Smooth muscle cell (in vitro differentiated cells): ENCODE measurements around the gene ERN1. TPM values are rescaled to one million over a fixed set of nuclear protein-coding genes. Genes with fewer than 3 reads are reported as not detected.

Source experiments
- DNase-seq: peaks from one replicate; lab custom pipeline; 2025; ENCODE audit not compliant: unreplicated experiment; lab: John Stamatoyannopoulos, UW
- H2AFZ ChIP-seq: fragments of 200-600 bp; sonication (generic); 2 replicates; pipeline ENCODE4 v1.6.0; 2016; ENCODE audit warnings: antibody characterized with exemption, low read depth, mild to moderate bottlenecking
- H3F3A ChIP-seq: fragments of 200-600 bp; sonication (generic); 2 replicates; pipeline ENCODE4 v1.6.0; 2017; ENCODE audit warnings: antibody characterized with exemption, low read depth
- H3K27ac ChIP-seq: fragments of 200-600 bp; sonication (generic); 2 replicates; pipeline ENCODE4 v1.5.1; 2016; ENCODE audit warnings: low read depth, mild to moderate bottlenecking
- H3K27me3 ChIP-seq: fragments of 200-600 bp; sonication (generic); 2 replicates; pipeline ENCODE4 v1.6.1; 2016; ENCODE audit warnings: low read depth, mild to moderate bottlenecking
- H3K36me3 ChIP-seq: fragments of 200-600 bp; sonication (generic); 2 replicates; pipeline ENCODE4 v1.5.1; 2016; ENCODE audit warnings: low read depth
- H3K4me1 ChIP-seq: fragments of 200-600 bp; sonication (generic); 2 replicates; pipeline ENCODE4 v1.5.1; 2016; ENCODE audit warnings: low read depth
- H3K4me2 ChIP-seq: fragments of 200-600 bp; sonication (generic); 2 replicates; pipeline ENCODE4 v1.6.0; 2016; ENCODE audit warnings: mild to moderate bottlenecking
- H3K4me3 ChIP-seq: fragments of 200-600 bp; sonication (generic); 2 replicates; pipeline ENCODE4 v1.5.1; 2016; ENCODE audit warnings: mild to moderate bottlenecking
- H3K79me2 ChIP-seq: fragments of 200-600 bp; sonication (generic); 2 replicates; pipeline ENCODE4 v1.6.0; 2016; ENCODE audit warnings: low read depth, mild to moderate bottlenecking
- H3K9ac ChIP-seq: fragments of 200-600 bp; sonication (generic); 2 replicates; pipeline ENCODE4 v1.6.0; 2016; ENCODE audit warnings: low read depth
- H3K9me3 ChIP-seq: fragments of 200-600 bp; sonication (generic); replicated peaks from 2 replicates; pipeline ENCODE4 v1.5.1; 2016; ENCODE audit warnings: low read depth
- H4K20me1 ChIP-seq: fragments of 200-600 bp; sonication (generic); 2 replicates; pipeline ENCODE4 v1.6.0; 2016; ENCODE audit warnings: low read depth
- WGBS: methylation state at CpG from one replicate; pipeline ENCODE4 v1.1.7; 2016; ENCODE audit warnings: low lambda C conversion rate; 5-methylcytosine and 5-hydroxymethylcytosine counted together
- polyA plus RNA-seq: library from polyadenylated mRNA; unstranded; fragments of >200 nt; fragmentation: Nextera tagmentation; extraction: Ambion mirVana; gene quantifications from 2 replicates; pipeline ENCODE4 v1.2.1, GENCODE V29; 2016
- total RNA-seq: library from RNA; depleted of rRNA; stranded (reverse); fragments of >200 nt; gene quantifications from 2 replicates; pipeline ENCODE4 v1.2.3, GENCODE V29; 2014
- TF ChIP-seq, protein P1 (sequence below): fragments of 200-600 bp; sonication (generic); IDR thresholded peaks from 2 replicates; pipeline ENCODE4 v1.5.1; 2017; ENCODE audit warnings: borderline replicate concordance, mild to moderate bottlenecking, antibody characterized with exemption; ENCODE audit not compliant: insufficient read depth, poor library complexity, severe bottlenecking

Gene ERN1
- total and polyA plus RNA-seq, 2 experiments from 2014 or later: 8.6 to 9.0 TPM

DNA sequence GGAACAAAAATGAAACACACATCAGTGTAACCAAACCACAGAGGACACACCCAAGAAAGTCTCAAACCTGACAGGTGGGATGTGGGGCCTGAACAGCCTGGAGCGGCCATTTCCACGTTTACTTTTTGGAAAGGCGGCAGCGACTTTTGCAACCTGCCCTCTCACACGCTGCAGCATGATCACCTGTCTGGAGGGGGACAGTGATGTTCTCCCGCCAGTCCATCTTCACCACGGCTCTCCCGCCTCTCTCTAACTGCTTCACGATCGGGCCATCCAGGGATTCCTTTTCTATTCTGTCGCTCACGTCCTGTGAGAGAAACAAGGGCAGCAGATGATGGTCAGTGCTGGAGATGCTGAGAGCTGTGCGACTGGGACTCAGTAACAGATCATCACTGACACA lies 84.8 kb downstream of the ERN1 start:
- Histone ChIP-seq H2AFZ (no peak overlapping the region), H3K36me3 (peaks cover 20% of the 10 kb centered on the region)

DNA sequence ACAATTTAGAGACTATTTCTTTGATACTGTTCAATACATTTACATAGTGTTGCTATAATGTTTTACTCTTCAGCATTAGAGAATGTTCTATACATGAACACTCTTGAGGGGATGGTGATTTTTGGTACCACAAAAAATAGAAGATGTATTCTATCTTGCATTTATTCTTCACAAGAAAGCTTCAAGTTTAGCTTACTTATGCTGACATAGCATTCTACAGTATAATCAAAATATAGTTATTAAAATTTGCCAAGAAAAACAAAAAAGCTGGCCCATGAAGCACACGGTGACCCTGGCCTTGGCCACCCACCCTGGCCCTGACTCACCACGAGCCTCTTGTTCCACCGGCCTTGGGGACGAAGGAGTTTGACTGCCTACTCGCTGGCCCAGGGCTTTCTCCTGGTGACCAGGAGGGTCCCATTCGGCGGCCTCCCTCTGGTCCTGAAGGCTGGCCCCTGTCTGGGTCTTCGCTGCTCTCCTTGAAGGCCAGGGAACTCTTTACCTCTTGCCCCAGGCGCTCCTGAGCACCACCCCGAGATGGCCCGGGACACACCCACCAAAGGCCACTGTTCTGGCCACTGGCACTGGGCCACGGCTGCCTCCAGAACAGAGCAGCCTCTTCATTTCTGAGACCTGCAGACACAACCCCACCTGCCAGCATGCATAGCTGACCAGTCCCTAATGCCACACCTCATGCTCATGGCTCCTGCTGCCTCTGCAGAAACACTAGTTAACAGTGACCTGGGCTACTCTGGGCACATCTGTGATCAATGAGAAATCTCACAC lies 87.1 kb downstream of the ERN1 start:
- no peak for DNase-seq
- H3K9ac ChIP-seq: no peak overlapping the region
- no peaks in the 10 kb centered on the region for H3K27me3 ChIP-seq
- no peak overlapping the region for H3K27ac ChIP-seq
- H3K79me2 ChIP-seq: no peaks in the 10 kb centered on the region
- H3K4me2 ChIP-seq: no peak overlapping the region
- H2AFZ ChIP-seq: no peak overlapping the region
- H3K9me3 ChIP-seq: no peaks in the 10 kb centered on the region
- H3F3A ChIP-seq: no peaks in the 10 kb centered on the region
- no peaks in the 10 kb centered on the region for H3K4me1 ChIP-seq
- no peaks in the 10 kb centered on the region for H4K20me1 ChIP-seq
- H3K4me3 ChIP-seq: no peak overlapping the region
- WGBS: 100% methylated on average over 12 of the region's 12 CpGs
- peaks cover 20% of the 10 kb centered on the region for H3K36me3 ChIP-seq
- TF ChIP-seq, protein P1, sequence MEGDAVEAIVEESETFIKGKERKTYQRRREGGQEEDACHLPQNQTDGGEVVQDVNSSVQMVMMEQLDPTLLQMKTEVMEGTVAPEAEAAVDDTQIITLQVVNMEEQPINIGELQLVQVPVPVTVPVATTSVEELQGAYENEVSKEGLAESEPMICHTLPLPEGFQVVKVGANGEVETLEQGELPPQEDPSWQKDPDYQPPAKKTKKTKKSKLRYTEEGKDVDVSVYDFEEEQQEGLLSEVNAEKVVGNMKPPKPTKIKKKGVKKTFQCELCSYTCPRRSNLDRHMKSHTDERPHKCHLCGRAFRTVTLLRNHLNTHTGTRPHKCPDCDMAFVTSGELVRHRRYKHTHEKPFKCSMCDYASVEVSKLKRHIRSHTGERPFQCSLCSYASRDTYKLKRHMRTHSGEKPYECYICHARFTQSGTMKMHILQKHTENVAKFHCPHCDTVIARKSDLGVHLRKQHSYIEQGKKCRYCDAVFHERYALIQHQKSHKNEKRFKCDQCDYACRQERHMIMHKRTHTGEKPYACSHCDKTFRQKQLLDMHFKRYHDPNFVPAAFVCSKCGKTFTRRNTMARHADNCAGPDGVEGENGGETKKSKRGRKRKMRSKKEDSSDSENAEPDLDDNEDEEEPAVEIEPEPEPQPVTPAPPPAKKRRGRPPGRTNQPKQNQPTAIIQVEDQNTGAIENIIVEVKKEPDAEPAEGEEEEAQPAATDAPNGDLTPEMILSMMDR: no peak

More for the DNA sequence above, 84.8 kb downstream of the ERN1 start:
- TF ChIP-seq, protein P1: no peak
- Histone ChIP-seq H3K9ac (no peak overlapping the region), H3K4me2 (no peak overlapping the region), H3K4me1 (no peaks in the 10 kb centered on the region), H3K27me3 (no peaks in the 10 kb centered on the region), H3K27ac (no peak overlapping the region), H3K9me3 (no peaks in the 10 kb centered on the region), H3K4me3 (no peak overlapping the region), H4K20me1 (no peaks in the 10 kb centered on the region), H3K79me2 (no peaks in the 10 kb centered on the region), H3F3A (no peaks in the 10 kb centered on the region)
- no peak for DNase-seq
- 87% methylated on average over 13 of the region's 13 CpGs for WGBS

DNA sequence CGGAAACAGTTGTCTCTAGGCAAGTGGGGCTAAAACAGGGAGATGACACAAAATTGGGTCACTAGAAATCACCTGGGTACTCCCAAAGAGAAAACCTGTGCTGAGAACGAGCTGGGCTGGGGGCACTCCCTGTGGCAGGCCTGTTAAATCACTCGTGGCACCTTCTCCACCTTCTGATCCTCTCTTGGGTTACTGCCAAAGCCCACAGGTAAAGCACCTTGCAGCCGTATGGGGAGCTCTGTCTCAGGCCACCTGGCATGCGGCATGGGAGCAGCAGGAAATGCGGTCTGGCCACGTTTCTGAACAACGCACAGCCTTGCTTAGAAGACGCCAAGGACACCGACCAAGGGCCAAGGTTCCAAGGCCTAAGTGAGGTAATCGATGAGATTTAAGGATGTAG lies 88.0 kb downstream of the ERN1 start:
- no peaks in the 10 kb centered on the region for H3F3A ChIP-seq
- H4K20me1 ChIP-seq: no peaks in the 10 kb centered on the region
- H3K9ac ChIP-seq: no peak overlapping the region
- peaks cover 13% of the 10 kb centered on the region for H3K36me3 ChIP-seq
- WGBS: 76% methylated on average over 11 of the region's 11 CpGs
- H3K9me3 ChIP-seq: no peaks in the 10 kb centered on the region
- DNase-seq: no peak
- no peak overlapping the region for H2AFZ ChIP-seq
- H3K4me1 ChIP-seq: no peaks in the 10 kb centered on the region
- no peak overlapping the region for H3K4me2 ChIP-seq
- no peaks in the 10 kb centered on the region for H3K79me2 ChIP-seq
- no peak overlapping the region for H3K4me3 ChIP-seq
- H3K27me3 ChIP-seq: no peaks in the 10 kb centered on the region
- H3K27ac ChIP-seq: no peak overlapping the region
- TF ChIP-seq, protein P1: no peak

DNA sequence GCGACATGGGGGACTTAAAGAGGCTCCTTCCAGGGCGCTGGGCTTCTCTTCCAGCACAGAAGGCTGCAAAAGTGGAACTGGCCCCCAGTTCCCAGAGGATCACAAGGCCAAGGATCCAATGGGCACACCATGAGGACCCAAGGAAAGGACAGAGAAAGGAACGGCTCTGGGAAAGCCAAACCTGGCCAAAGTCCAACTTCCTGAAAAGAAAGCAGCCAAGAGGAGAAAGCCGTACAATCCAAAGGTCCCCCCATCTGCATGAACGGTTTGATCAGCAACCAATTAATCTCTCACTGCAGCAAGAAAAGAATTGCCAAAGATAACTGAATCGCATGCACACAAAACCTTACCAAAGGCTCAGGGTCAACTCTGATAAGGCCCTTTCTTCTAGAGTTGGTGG lies 89.7 kb downstream of the ERN1 start:
- no peak overlapping the region for H3K4me3 ChIP-seq
- H3K4me1 ChIP-seq: no peaks in the 10 kb centered on the region
- WGBS: 94% methylated on average over 6 of the region's 6 CpGs
- no peaks in the 10 kb centered on the region for H3F3A ChIP-seq
- TF ChIP-seq, protein P1: no peak
- H3K9me3 ChIP-seq: no peaks in the 10 kb centered on the region
- no peak for DNase-seq
- no peaks in the 10 kb centered on the region for H3K79me2 ChIP-seq
- peaks cover under 1% of the 10 kb centered on the region for H3K36me3 ChIP-seq
- H3K27me3 ChIP-seq: no peaks in the 10 kb centered on the region
- H3K9ac ChIP-seq: no peak overlapping the region
- no peak overlapping the region for H3K27ac ChIP-seq
- no peaks in the 10 kb centered on the region for H4K20me1 ChIP-seq
- no peak overlapping the region for H3K4me2 ChIP-seq
- no peak overlapping the region for H2AFZ ChIP-seq
